Measurements from ENCODE around the gene SLFN14.
A peak's percentile ranks its signal among the peaks of the same experiment; 100 is the strongest.
"Not testable (repeated sequence)": the region's sequence is repeated elsewhere in the genome, so short reads cannot be mapped to it uniquely, and the experiment has no call there.

SLFN14 gene

DNA sequence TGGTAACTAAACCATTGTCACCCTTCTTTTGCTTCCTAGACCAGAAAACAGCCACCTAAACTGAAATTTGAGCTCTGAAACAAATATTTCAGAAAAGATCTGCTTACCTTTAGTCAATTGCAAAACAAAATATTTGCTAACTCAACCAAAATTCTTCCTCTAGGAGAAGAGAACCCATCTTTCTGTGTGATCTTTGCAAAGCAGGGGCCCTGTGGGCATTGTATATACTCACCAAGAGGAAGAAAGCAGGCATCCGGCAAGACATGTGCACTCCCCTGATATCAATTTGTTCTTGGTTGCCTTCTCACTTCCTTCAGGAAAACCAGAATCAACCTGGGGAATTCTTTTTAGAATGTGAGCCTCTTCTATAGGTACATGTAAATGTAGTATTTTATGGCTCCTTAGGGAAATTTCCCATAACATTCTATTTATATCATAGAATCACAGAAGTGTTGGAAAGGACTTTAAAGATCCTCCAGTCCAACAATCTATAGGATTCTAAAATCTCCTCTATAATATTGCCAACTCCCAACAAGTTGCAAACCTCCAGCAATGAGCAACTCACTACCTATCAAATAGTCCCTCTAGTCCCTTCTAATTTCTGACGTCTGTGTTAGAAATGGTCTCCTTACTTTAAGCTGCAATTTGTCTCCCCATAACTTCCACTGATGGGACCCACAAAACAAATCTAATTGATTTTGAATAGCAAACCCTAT is 966 bp downstream of the SLFN14 start:
- no peak for DNase-seq (ENCODE audit: low read depth)

DNA sequence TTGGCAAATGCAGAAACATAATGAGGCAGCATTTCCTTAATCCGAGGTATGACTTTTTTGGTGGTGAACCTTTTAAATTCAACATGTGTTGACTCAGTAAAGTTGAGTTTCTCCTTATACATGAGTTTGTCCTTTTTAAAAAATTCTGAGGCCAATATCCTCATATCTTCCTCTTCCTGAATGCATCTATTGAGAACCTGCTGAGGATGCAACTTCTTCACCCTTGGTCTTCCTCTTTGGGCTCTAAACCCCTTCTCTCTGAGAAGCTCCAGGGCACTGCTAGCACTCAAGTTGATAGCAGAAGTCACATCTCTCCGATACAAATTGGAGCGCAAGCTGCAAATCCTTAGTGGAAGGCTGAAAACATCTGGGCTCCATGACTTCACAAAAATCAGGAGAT is 3.3 kb downstream of the SLFN14 start:
- no peak for DNase-seq (ENCODE audit: low read depth)

DNA sequence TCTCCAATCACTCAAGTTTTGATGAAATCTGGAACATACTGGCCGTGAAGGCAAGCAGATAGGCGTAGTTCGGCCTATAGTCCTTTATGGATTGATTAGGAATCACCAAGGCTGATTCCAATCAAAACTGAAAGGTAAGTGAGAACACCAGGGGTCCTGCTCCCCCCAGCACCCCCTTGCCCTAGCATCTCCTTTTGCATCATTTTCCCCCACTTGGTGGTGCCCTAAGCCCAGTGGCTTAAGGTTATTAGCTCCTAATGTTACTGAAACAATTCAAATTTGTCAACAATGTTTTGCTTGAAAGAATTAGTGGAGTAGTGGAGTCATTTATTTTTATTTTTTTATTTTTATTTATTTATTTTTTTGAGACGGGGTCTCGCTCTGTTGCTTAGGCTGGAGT is 4.9 kb downstream of the SLFN14 start:
- no peak for DNase-seq (ENCODE audit: low read depth)

DNA sequence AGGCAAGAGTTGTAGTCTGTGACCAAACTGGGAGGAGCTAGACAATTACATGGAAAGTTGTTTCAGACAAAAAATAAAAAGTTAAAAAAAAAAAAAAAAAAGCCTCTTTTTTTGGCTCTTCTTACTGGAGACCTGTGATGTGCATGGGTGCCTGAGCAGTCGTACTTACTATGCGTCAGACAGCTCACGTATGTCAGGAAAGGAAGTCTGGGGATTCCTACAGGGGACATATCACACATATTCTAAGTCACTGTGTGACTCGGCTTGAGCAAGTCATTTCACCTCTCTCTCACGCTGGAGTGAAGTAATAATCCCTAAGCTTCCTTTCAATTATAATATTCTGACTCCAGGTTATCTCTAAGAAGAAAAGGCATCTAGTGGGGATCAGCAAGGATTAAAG is 6.0 kb downstream of the SLFN14 start:
- DNase-seq (ENCODE audit: low read depth): no peak

DNA sequence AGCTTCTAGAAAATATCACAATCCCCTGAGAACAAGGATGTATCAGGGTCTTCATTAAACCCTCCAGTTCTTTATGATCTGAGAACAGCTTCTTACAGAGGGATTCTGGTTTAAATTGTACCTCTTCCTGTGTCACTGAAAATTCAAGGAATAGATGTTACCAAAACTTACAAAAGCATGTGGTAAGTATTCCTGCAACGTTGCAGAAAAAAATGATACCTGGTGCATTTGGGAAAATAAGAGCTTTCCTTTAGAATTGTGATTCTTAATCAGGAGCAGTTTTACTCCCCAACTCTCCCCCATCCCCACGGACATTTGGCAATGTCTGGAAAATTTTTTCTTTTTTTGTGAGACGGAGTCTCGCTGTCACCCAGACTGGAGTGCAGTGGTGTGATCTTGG is 7.3 kb downstream of the SLFN14 start:
- no peak for DNase-seq (ENCODE audit: low read depth)

DNA sequence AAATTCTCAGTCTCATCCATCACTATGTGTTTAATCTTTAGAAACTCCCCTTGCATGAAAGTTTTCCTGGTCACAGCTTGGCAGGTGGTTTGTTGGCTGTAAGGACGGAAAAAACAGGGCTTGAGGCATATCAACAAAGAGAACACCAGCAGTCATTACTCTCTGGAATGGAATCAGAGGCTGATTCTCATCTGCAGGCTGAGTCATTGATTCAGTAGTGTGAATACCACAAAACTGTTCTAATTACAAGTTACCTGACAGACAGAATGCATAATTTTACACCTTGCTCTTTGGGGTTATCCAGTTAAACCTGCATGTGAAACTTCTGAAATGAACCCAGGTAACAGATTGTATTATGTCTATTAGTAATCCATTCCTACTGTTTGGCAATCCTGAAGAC is 11.6 kb downstream of the SLFN14 start:
- DNase-seq (ENCODE audit: low read depth): no peak

DNA sequence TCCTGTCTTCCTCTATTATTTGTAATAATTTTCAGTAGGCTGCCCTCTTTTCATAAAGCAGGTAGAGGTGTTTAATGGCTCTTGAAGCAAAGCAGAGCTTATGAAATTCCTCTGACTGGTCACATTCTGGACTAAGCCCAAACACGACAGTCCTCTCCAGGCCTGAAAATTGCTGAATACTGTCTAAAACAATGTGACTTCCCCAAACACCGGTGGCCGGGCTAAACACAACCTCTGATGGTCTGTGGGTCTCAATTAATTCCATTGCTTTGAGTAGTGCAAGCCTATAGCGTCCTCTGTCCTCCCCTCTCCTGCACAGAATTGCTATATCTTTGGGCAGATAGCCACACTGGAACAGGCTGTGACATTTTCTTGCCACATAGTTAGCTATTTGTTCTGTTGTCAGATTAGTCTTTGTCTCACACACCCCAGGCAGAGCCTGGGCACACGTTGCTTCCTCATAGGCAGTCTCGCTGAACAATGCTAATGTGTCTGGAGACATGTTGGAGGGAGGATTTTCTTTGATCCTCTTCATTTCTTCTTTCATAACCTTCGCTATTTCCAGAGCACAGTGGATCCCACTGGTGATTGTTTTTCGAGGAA is 12.3 kb downstream of the SLFN14 start:
- DNase-seq (ENCODE audit: low read depth): no peak

DNA sequence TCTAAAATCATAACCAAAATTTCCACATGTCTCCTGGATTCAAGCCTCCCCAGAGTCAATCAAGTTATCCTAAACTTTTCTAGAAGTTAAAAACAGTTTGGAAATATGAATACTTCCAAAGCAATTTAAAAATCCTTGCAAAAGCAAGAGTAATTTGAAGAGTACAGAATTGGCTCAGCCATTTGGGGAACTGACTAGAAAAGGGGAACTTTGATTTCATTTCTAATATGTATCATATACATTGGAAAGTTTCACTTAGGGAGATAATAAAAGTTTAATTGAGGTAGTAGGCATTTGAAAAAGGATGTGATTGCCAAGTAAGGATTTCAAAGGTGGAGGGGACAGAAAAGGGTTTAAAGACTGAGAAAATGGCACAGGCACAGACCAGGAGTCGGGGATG is 14.1 kb downstream of the SLFN14 start:
- no peak for DNase-seq (ENCODE audit: low read depth)

DNA sequence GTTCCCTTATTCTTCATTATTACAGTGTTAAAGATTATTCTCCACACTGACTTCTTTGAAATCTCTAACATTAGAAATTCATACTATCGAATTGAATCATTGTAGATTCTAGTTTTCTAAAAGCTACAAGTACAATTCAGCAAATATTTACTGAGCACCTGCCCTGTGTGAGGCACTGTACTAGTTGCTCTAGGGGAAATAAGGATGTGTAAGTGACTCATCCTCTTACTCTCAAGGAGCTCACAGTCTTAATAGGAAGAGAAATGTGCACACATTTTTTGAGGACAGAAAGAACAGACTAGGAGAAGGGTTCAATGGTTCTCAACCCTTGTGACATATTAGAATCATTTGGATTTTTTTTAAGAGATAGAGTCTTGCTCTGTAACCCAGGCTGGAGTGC is 15.5 kb downstream of the SLFN14 start:
- DNase-seq (ENCODE audit: low read depth): no peak

DNA sequence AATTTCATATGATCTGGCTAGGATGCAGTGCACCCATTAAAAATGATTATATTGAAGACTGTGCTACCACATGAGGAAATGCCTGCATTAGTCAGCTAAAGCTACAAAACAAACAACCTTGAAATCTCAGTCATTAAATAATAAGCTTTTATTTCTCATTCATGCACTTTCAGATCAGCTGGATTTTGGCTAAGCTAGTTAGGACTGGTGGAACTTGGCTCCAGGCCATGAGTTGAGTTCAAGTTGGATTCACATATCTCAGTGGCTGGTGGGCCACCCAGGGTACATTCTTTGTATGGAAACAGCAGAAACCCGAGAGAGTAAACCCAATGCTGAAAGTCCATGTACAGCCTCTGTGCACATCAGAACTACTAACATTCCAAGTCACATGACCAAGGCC is 16.8 kb downstream of the SLFN14 start:
- no peak for DNase-seq (ENCODE audit: low read depth)

DNA sequence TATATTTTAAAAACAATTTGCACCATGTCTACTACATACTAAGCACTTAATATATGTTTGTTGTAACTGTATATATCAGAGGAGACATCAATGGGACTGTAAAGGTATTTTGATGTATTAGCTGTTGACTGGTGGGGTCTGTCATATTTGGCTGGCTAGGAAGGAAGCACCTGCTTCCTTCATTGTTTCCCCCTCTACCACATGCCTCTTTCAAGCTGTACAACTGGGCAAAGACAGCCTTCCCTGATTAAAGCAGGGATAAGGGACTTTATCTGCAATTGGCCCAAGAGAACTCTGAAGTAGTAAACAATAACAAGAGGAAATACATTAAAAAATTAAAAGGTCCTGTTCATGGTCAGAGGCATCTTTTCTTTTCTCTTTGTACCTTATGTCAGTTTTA is 17.6 kb downstream of the SLFN14 start:
- DNase-seq (ENCODE audit: low read depth): no peak

DNA sequence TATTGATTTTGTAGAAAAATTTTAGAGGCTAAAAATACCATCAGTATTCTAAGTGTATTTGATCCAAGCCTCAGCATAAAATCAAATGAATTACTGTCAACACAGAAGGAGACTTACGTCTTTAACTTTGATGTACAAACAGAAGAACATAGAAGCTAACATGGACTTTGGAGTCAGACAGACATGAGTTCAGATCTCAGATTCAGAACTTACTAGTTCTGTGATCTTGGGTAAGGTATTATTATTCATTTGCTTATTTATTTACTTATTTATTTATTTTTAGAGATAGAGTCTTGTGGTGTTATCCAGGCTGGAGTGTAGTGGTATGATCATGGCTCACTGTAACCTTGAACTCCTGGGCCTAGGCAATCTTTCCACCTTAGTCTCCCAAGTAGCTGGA is 19.2 kb downstream of the SLFN14 start:
- DNase-seq (ENCODE audit: low read depth): no peak

DNA sequence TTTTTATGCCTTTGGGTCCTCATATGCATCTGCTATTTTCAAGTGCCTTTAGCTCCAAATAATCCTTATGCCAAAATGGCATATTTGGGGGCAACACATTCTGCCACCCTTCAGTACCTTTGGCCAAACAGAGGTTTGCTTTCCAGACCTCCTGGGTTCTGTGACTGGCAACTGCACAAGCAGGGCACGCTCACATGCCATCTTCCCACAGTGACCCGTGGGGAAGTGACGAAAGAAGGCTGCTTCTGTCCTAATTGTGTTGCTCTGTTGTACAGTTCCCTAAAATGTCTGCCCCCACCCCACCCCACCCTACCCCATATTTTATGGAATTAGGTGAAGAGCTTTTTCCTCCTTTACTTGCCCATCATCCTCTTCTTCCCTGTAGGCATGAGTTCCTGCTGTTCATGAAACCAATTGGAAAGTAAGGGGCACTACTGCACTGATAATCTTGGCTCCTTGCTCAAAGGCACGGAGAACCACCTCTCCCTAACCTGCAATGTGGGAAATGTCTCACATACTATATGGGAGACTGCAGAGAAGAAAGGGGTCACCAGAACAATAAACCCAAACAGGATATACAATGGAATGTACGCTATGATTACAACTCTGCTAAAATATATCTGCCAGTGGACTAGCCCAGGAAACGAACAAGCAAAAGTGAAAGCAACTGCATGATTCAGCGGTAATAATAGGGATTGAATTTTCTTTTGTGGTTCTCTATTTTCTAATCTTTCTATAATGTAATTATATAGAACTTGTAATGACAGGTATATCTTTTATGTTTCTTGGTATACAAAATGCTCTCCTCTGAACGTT is 19.8 kb downstream of the SLFN14 start:
- peak; percentile 27 for DNase-seq (ENCODE audit: low read depth)

DNA sequence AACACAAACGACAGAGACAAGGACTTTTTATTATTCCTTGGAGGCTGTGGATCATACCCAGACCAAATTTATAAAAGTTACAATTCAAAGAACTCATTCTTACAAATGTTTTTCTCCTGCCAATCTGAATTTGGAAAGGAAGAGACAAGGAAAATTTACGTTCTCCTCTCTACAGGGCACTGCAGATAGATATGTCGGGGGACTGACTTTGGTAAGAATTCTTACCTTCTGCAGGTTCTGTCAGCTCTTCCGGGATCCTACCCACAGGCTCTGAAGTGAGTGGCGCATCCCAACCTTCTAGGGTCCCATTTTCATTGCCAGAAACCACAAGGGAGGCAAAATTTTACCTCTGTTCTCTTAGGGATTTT is 21.0 kb downstream of the SLFN14 start:
- no peak for DNase-seq (ENCODE audit: low read depth)

DNA sequence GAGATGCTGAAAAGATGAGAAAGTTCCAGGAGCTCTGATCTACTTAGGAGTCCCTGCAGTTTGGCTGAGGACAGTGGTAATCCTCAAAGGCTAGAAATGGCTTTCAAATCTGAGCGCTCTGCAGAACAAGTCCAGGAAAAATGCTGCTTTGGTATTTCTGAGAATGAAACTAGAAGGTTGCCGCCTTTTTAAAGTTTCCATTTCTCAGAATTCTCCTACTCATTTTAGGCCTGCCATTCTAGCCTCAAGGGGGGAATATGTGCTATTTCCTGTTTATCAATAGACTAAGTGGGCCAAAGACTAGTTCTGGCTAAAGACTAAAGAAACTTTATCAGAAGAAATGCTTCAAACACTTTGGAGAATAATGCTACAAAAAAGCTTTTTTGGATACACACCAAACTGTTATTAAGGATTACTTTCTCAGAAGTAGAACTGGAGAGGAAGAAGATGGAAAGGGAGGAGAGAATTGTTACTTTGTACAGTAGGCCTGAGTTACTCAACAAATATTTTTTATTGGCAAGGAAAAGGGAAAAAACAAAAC is 22.9 kb downstream of the SLFN14 start, which contains the start of gene SLFN12L:
TSS of gene SLFN12L (minus strand) at position 78 of the 541 bp plus-strand sequence. CDS start 15,314 bp downstream, outside the sequence.
- DNase-seq (ENCODE audit: low read depth): no peak

DNA sequence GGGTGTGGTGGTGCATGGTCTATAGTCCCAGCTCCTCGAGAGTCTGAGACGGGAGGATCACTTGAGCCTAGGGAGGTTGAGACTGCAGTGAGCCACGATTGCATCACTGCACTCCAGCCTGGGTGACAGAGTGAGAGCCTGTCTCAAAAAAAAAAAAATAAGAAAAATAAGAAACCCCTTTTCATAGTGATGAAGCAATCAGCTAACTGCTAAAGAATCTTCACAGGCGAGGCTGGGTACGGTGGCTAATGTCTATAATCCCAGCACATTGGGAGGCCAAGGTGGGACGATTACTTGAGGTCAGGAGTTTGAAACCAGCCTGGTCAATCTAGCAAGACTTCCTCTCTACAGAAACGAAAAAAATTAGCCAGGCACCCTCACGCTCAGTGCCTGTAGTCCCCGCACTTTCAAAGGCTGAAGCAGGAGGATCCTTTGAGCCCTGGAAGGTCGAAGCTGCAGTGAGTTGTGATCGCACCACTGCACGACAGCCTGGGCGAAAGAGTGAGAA is 23.9 kb downstream of the SLFN14 start:
- no peak for DNase-seq (ENCODE audit: low read depth)

DNA sequence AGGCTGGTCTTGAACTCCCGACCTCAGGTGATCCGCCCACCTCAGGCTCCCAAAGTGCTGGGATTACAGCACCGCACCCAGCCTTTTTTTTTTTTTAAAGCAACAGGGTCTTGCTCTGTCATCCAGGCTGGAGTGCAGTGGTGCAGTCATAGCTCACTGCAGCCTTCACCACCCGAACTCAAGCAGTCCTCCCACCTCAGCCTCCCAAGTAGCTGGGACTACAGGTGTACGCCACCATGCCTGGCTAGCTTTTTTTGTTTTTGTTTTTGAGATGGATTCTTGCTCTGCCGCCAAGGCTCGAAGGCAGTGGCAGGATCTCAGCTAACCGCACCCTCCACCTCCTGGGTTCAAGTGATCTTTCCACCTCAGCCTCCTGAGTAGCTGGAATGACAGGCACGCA is 25.2 kb downstream of the SLFN14 start:
- not testable (repeated sequence) for DNase-seq (ENCODE audit: low read depth)

DNA sequence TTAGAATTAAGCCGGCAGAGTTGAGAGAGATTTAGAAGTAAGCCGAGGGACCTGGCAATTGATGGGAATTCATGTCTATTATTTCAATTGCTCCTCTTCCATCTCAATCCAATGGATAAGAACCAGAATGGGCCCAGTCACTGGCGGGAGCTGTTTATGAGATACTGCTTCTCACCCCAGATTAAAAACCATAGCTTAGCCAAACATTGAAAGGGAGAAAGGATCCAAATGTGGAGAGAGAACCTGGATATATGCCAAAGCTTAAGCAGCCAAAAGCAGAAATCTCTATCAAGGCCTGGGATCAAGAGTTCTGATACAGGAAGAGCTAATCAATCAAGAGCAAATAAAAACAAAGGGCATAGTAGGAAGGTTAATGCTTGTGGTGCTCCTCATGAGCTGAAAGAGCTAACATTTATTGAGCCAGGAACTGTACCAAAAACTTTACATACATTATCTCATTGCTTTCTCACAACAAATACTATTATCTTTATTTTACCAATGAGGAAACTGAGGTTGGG is 26.0 kb downstream of the SLFN14 start:
- no peak for DNase-seq (ENCODE audit: low read depth)

DNA sequence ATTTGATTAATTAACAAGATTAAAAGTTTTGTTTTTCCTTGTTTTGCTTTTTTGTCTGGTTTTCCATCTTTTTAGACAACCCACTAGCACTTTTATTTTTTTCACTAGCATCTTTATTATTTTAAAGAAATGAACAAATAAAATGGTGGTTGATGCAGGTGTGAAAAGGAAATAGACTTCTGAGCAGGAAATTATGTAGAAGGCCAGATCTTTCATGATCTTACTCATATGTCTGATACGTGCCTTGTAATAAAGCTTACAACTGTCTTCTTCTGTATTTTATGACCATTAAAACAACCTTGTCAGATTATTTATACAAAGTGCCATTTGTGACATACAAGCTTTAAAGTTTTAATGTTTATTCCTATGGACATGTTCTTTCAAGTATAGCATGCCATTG is 29.5 kb downstream of the SLFN14 start:
- DNase-seq (ENCODE audit: low read depth): no peak

DNA sequence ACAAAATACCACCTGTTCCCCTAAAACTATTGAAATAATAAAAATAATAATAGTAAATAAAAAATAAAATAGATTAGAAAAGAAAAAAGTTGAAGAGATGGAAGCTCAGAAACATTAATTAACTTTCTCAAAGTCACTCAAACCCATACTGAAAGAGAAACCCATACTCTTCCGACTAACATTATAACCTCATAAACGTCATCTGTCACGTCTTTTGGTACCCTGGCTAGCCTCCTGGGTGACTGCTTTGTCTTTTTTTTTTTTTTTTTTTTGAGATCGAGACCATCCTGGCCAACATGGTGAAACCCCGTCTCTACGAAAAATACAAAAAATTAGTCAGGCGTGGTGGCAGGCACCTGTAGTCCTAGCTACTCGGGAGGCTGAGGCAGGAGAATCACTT is 30.8 kb downstream of the SLFN14 start:
- DNase-seq (ENCODE audit: low read depth): no peak

DNA sequence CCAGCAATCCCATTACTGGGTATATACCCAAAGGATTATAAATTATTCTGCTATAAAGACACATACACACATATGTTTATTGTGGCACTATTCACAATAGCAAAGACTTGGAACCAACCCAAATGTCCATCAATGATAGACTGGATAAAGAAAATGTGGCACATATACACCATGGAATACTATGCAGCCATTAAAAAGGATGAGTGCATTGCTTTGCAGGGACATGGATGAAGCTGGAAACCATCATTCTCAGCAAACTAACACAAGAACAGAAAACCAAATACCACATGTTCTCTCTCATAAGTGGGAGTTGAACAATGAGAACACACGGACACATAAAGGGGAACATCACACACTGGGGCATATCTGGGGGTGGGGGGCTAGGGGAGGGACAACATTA is 31.3 kb downstream of the SLFN14 start:
- DNase-seq (ENCODE audit: low read depth): not testable (repeated sequence)

DNA sequence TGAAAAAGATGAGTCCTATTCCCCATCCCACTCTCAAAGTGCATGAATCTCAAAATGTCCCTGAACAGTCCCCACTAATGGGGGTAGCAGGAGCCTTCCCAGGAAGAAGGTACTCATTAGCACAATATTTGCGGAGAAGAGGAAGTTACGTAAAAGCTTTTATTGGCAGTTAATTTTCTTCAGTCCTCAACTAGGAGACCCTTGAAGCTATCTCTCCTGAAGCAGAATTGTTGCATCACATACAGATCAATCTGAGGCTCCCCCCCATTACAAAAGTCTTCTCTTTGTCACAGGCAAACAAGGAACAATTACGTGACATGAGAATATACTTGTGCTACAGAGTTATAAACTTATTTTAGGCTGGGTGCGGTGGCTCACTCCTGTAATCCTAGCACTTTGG is 37.3 kb downstream of the SLFN14 start:
- no peak for DNase-seq (ENCODE audit: low read depth)

All from activated T-cell treated with anti-CD3 and anti-CD28 coated beads for 1 hour (primary cell).